DOHH2 (cell line): ENCODE data around the gene B4GALNT4.
A peak's percentile ranks its signal among the peaks of the same experiment; 100 is the strongest.

Source experiments
- H3F3A ChIP-seq: fragments of 200-600 bp; sonication (generic), shearing (Covaris generic); 2 replicates; pipeline ENCODE4 v1.6.0; 2016; ENCODE audit warnings: antibody characterized with exemption, mild to moderate bottlenecking; ENCODE audit not compliant: control insufficient read depth, insufficient read depth
- H3K27ac ChIP-seq: fragments of 200-600 bp; sonication (generic); 2 replicates; pipeline ENCODE4 v1.5.1; 2014; ENCODE audit warnings: low read depth, mild to moderate bottlenecking, low read length, moderate library complexity
- H3K27me3 ChIP-seq: fragments of 200-600 bp; sonication (generic); 2 replicates; pipeline ENCODE4 v1.6.1; 2014; ENCODE audit warnings: mild to moderate bottlenecking, low read length, mixed read lengths; ENCODE audit not compliant: control insufficient read depth
- H3K36me3 ChIP-seq: fragments of 200-600 bp; sonication (generic); 2 replicates; pipeline ENCODE4 v1.6.1; 2014; ENCODE audit warnings: mild to moderate bottlenecking, low read length, moderate library complexity, mixed read lengths; ENCODE audit not compliant: control insufficient read depth
- H3K4me1 ChIP-seq: fragments of 200-600 bp; sonication (generic); 2 replicates; pipeline ENCODE4 v1.6.1; 2014; ENCODE audit warnings: mild to moderate bottlenecking, low read length, mixed read lengths; ENCODE audit not compliant: control insufficient read depth
- H3K4me2 ChIP-seq: fragments of 200-600 bp; sonication (generic); 2 replicates; pipeline ENCODE4 v1.6.0; 2014; ENCODE audit warnings: mild to moderate bottlenecking, low read length, moderate library complexity
- H3K4me3 ChIP-seq: fragments of 200-600 bp; sonication (generic); 2 replicates; pipeline ENCODE4 v1.5.1; 2014; ENCODE audit warnings: mild to moderate bottlenecking, low read length, mixed read lengths
- H3K79me2 ChIP-seq: fragments of 200-600 bp; sonication (generic); 2 replicates; pipeline ENCODE4 v1.6.1; 2014; ENCODE audit warnings: mild to moderate bottlenecking, low read length, mixed read lengths; ENCODE audit not compliant: control insufficient read depth
- H3K9me2 ChIP-seq: fragments of 200-600 bp; sonication (generic); replicated peaks from 2 replicates; pipeline ENCODE4 v1.6.1; 2014; ENCODE audit warnings: mild to moderate bottlenecking, low read length, mixed read lengths; ENCODE audit not compliant: control insufficient read depth
- H3K9me3 ChIP-seq: fragments of 200-600 bp; sonication (generic); 2 replicates; pipeline ENCODE4 v1.6.1; 2014; ENCODE audit warnings: antibody characterized with exemption, low read length, mixed read lengths; ENCODE audit not compliant: control insufficient read depth, insufficient read depth
- H4K20me1 ChIP-seq: fragments of 200-600 bp; sonication (generic); 2 replicates; pipeline ENCODE4 v1.6.0; 2014; ENCODE audit warnings: low read depth, mild to moderate bottlenecking, antibody characterized with exemption, low read length, moderate library complexity; ENCODE audit not compliant: control insufficient read depth, insufficient read depth
- EZH2phosphoT487 ChIP-seq: fragments of 200-600 bp; sonication (generic); IDR thresholded peaks from 2 replicates; pipeline ENCODE4 v1.6.1; 2017; ENCODE audit warnings: borderline replicate concordance, mild to moderate bottlenecking, antibody characterized with exemption, low read length, moderate library complexity, mixed read lengths
- TF ChIP-seq, protein P1 (sequence below): fragments of 200-600 bp; sonication (generic); IDR thresholded peaks from one replicate; pipeline ENCODE4 v1.5.1; 2014; ENCODE audit warnings: antibody characterized with exemption, mild to moderate bottlenecking, low read depth, low read length; ENCODE audit not compliant: poor library complexity, severe bottlenecking

B4GALNT4 gene

GRCh38 chr11:363948-364761 is 5.1 kb upstream of the B4GALNT4 start:
- 0 out of 2 replicates have a peak overlapping the region, but pooled peaks have one; percentile 25 for H3K4me2 ChIP-seq
- H3K9me2 ChIP-seq = no peaks in the 10 kb centered on the region
- peaks cover 3% of the 10 kb centered on the region; the same call in 1 of the 2 replicates for H3K4me1 ChIP-seq
- TF ChIP-seq, protein P1, sequence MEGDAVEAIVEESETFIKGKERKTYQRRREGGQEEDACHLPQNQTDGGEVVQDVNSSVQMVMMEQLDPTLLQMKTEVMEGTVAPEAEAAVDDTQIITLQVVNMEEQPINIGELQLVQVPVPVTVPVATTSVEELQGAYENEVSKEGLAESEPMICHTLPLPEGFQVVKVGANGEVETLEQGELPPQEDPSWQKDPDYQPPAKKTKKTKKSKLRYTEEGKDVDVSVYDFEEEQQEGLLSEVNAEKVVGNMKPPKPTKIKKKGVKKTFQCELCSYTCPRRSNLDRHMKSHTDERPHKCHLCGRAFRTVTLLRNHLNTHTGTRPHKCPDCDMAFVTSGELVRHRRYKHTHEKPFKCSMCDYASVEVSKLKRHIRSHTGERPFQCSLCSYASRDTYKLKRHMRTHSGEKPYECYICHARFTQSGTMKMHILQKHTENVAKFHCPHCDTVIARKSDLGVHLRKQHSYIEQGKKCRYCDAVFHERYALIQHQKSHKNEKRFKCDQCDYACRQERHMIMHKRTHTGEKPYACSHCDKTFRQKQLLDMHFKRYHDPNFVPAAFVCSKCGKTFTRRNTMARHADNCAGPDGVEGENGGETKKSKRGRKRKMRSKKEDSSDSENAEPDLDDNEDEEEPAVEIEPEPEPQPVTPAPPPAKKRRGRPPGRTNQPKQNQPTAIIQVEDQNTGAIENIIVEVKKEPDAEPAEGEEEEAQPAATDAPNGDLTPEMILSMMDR = peak; percentile 80
- no peak for TF ChIP-seq EZH2phosphoT487
- no peak overlapping the region for H3K4me3 ChIP-seq
- peaks cover 6% of the 10 kb centered on the region; the same call in 1 of the 2 replicates for H3K27me3 ChIP-seq
- H3K9me3 ChIP-seq = no peaks in the 10 kb centered on the region
- no peaks in the 10 kb centered on the region for H3F3A ChIP-seq
- no peaks in the 10 kb centered on the region for H3K79me2 ChIP-seq
- no peak overlapping the region for H3K27ac ChIP-seq
- H4K20me1 ChIP-seq = no peaks in the 10 kb centered on the region
- no peaks in the 10 kb centered on the region for H3K36me3 ChIP-seq

GRCh38 chr11:364991-365725 is 4.1 kb upstream of the B4GALNT4 start:
- Histone ChIP-seq H3K9me3 (no peaks in the 10 kb centered on the region), H3F3A (no peaks in the 10 kb centered on the region), H3K36me3 (no peaks in the 10 kb centered on the region), H3K27ac (no peak overlapping the region), H3K27me3 (0 out of 2 replicates have a peak, but pooled peaks cover 3% of the 10 kb centered on the region), H3K4me2 (no peak overlapping the region), H3K79me2 (no peaks in the 10 kb centered on the region), H3K4me1 (peaks cover 3% of the 10 kb centered on the region; the same call in 1 of the 2 replicates), H3K4me3 (no peak overlapping the region), H3K9me2 (no peaks in the 10 kb centered on the region), H4K20me1 (no peaks in the 10 kb centered on the region)
- TF ChIP-seq, protein P1 = no peak

- Histone ChIP-seq H3K4me3 (no peak overlapping the region), H3K27me3 (no peaks in the 10 kb centered on the region), H3K79me2 (no peaks in the 10 kb centered on the region), H3F3A (no peaks in the 10 kb centered on the region), H3K4me2 (no peak overlapping the region), H3K4me1 (peaks cover 3% of the 10 kb centered on the region; the same call in 1 of the 2 replicates), H3K9me3 (no peaks in the 10 kb centered on the region), H3K9me2 (no peaks in the 10 kb centered on the region), H4K20me1 (no peaks in the 10 kb centered on the region), H3K27ac (no peak overlapping the region), H3K36me3 (no peaks in the 10 kb centered on the region)
- no peak for TF ChIP-seq EZH2phosphoT487
- TF ChIP-seq, protein P1 = no peak
These were observed 3.5 kb upstream of the B4GALNT4 start for GRCh38 chr11:365831-366230.
